Kidney (tissue), 14 donors: ENCODE measurements around the gene GRAP2. TPM values are rescaled to one million over a fixed set of nuclear protein-coding genes. Genes with fewer than 3 reads are reported as not detected.

ENCODE experiments used
- DNase-seq, 5 donors: peaks; one replicate each; pipeline ENCODE4 v3.0.0-alpha.2; 2013 to 2020
- FAIRE-seq: peaks from 2 replicates; lab custom pipeline; 2012; peaks lifted over from hg19 to GRCh38; lab: Jason Lieb, UNC
- H3K27ac ChIP-seq, 2 donors: one replicate each; pipeline ENCODE4 v1.7.0; 2013; ENCODE audit warnings: low read depth in 2 of 2, low read length in 2 of 2, inconsistent platforms in 1 of 2
- H3K27me3 ChIP-seq: one replicate; pipeline ENCODE4 v1.7.1; 2013; ENCODE audit warnings: low read length, inconsistent platforms; ENCODE audit not compliant: control insufficient read depth, insufficient read depth
- H3K36me3 ChIP-seq, 3 donors: one replicate each; pipeline versions ENCODE4 v1.7.0 to v1.7.1; 2013; ENCODE audit warnings: low read length in 3 of 3, control low read depth in 1 of 3, inconsistent platforms in 1 of 3; ENCODE audit not compliant: insufficient read depth in 3 of 3, control insufficient read depth in 2 of 3
- H3K4me1 ChIP-seq, 3 donors: one replicate each; pipeline versions ENCODE4 v1.7.0 to v1.7.1; 2013; ENCODE audit warnings: low read length in 3 of 3, inconsistent platforms in 1 of 3, low read depth in 1 of 3; ENCODE audit not compliant: control insufficient read depth in 2 of 3, insufficient read depth in 2 of 3
- H3K4me3 ChIP-seq, 3 donors: one replicate each; pipeline versions ENCODE4 v1.7.0 to v1.8.1; 2013; ENCODE audit warnings: low read length in 3 of 3, control low read depth in 1 of 3, inconsistent platforms in 1 of 3
- H3K9ac ChIP-seq, 3 donors: one replicate each; pipeline versions ENCODE4 v1.7.0 to v1.7.1; 2013; ENCODE audit warnings: low read length in 3 of 3, control low read depth in 1 of 3, inconsistent platforms in 1 of 3
- H3K9me3 ChIP-seq, 3 donors: one replicate each; pipeline versions ENCODE4 v1.7.0 to v1.7.1; 2013; ENCODE audit warnings: low read length in 3 of 3, control low read depth in 1 of 3, inconsistent platforms in 1 of 3; ENCODE audit not compliant: control insufficient read depth in 2 of 3, insufficient read depth in 1 of 3
- CTCF ChIP-seq: IDR thresholded peaks from 3 replicates; pipeline ENCODE4 v1.5.1; 2012; ENCODE audit warnings: mild to moderate bottlenecking, moderate library complexity, borderline replicate concordance; ENCODE audit not compliant: insufficient read depth; ENCODE audit errors: extremely low read depth
- intact Hi-C: fragments of 100-400 bp; cut with DNase I; formaldehyde crosslinking; loops from one replicate; pipeline ENCODE4 v1.11.1; 2022
- polyA plus RNA-seq: library from polyadenylated mRNA; stranded (reverse); fragments of 350-450 nt; fragmentation: Illumina TruSeq; extraction: RNeasy Lipid Tissue Mini Kit (QIAGEN cat#74804); gene quantifications from one replicate; pipeline ENCODE4 v1.2.3, GENCODE V29; 2014; ENCODE audit warnings: low read depth, low replicate concordance; ENCODE audit not compliant: insufficient read depth
- total RNA-seq: library from RNA; stranded (reverse); fragmentation: NEBNext Ultra II Directional; extraction: Animal tissue kit (Norgen Biotek cat#: 25700); gene quantifications from one replicate; pipeline ENCODE4 v1.2.1, GENCODE V29; 2021
- donor health status: control.
- donor health status: control.
- donor health status: control.
- donor health status: control.
- donor health status: control.
- donor health status: DM: yes; HTN: yes; CAD: no.
- donor health status: Normal renal cell carcinoma (clear cell type).

Gene GRAP2
- total and polyA plus RNA-seq, 2 donors from 2014 or later: 0.73 to 9.7 TPM

GRCh38 chr22:39923696-39924095 lies 22.8 kb downstream of the GRAP2 start:
- FAIRE-seq (no peak), DNase-seq (no peak)
- H3K27ac ChIP-seq: no peak overlapping the region
- H3K9ac ChIP-seq: no peak overlapping the region
- H3K4me3 ChIP-seq: no peak overlapping the region
- no peaks in the 10 kb centered on the region for H3K4me1 ChIP-seq
- H3K27me3 ChIP-seq: no peaks in the 10 kb centered on the region
- intact Hi-C loops: no loop called here
- H3K36me3 ChIP-seq: no peaks in the 10 kb centered on the region
- TF ChIP-seq CTCF: no peak
- H3K9me3 ChIP-seq: no peaks in the 10 kb centered on the region

GRCh38 chr22:39924286-39924685 lies 23.4 kb downstream of the GRAP2 start:
- Histone ChIP-seq H3K4me1 (no peaks in the 10 kb centered on the region), H3K9ac (no peak overlapping the region), H3K36me3 (no peaks in the 10 kb centered on the region), H3K27ac (no peak overlapping the region), H3K27me3 (no peaks in the 10 kb centered on the region), H3K4me3 (no peak overlapping the region), H3K9me3 (no peaks in the 10 kb centered on the region)
- no peak for TF ChIP-seq CTCF
- DNase-seq (no peak), FAIRE-seq (no peak)
- intact Hi-C loops: no loop called here

GRCh38 chr22:39925273-39925672 lies 24.4 kb downstream of the GRAP2 start:
- TF ChIP-seq CTCF: no peak
- intact Hi-C loops: no loop called here
- no peak for DNase-seq
- Histone ChIP-seq H3K4me1 (no peaks in the 10 kb centered on the region), H3K27me3 (no peaks in the 10 kb centered on the region), H3K9me3 (no peaks in the 10 kb centered on the region), H3K9ac (no peak overlapping the region), H3K36me3 (no peaks in the 10 kb centered on the region), H3K27ac (no peak overlapping the region), H3K4me3 (no peak overlapping the region)
- FAIRE-seq: no peak
